Astrocyte of the spinal cord (primary cell): ENCODE data around the gene SMNDC1.
A peak's percentile ranks its signal among the peaks of the same experiment; 100 is the strongest.

Source experiments
- DNase-seq: peaks from one replicate; pipeline ENCODE4 v3.0.0; 2011; ENCODE audit warnings: low read depth, low spot score
- H3K4me3 ChIP-seq: 2 replicates; pipeline ENCODE4 v1.5.1; 2011; ENCODE audit warnings: low read depth, mild to moderate bottlenecking, low read length, moderate library complexity
- CTCF ChIP-seq: IDR thresholded peaks from 2 replicates; pipeline ENCODE4 v1.5.1; 2012; ENCODE audit warnings: low read depth, mild to moderate bottlenecking, low read length, inconsistent platforms
- in situ Hi-C: cut with HindIII; loops from 2 replicates; pipeline ENCODE4 v1.10.0; 2017; ENCODE audit warnings: low sequenced_read_pairs

SMNDC1 gene

GRCh38 chr10:110330675-110331074 is 26.0 kb upstream of the SMNDC1 start:
- H3K4me3 ChIP-seq = no peak overlapping the region
- DNase-seq = no peak
- in situ Hi-C loops = no loop called here
- no peak for TF ChIP-seq CTCF

GRCh38 chr10:110327262-110327914 is 22.7 kb upstream of the SMNDC1 start:
- DNase-seq = no peak
- no peak overlapping the region for H3K4me3 ChIP-seq
- in situ Hi-C loops = no loop called here
- TF ChIP-seq CTCF = no peak

- no peak overlapping the region for H3K4me3 ChIP-seq
- in situ Hi-C loops = no loop called here
- TF ChIP-seq CTCF = no peak
- peak; percentile 92 for DNase-seq
These were observed 21.8 kb upstream of the SMNDC1 start for GRCh38 chr10:110326351-110327032.

GRCh38 chr10:110324805-110325280 is 20.1 kb upstream of the SMNDC1 start:
- no peak for TF ChIP-seq CTCF
- in situ Hi-C loops = loop anchor here (25.0 kb wide), 1 partner anchor 237 kb away; the partner anchor contains the start of gene SMC3
- no peak overlapping the region for H3K4me3 ChIP-seq
- DNase-seq = no peak

- in situ Hi-C loops = loop anchor here (25.0 kb wide), 1 partner anchor 238 kb away; the partner anchor contains the start of gene SMC3
- no peak for TF ChIP-seq CTCF
- no peak overlapping the region for H3K4me3 ChIP-seq
- no peak for DNase-seq
These were observed 19.6 kb upstream of the SMNDC1 start for GRCh38 chr10:110324201-110324804.

GRCh38 chr10:110323503-110323902 is 18.8 kb upstream of the SMNDC1 start:
- TF ChIP-seq CTCF = no peak
- H3K4me3 ChIP-seq = no peak overlapping the region
- in situ Hi-C loops = loop anchor here (25.0 kb wide), 1 partner anchor 239 kb away; the partner anchor contains the start of gene SMC3
- DNase-seq = peak; percentile 84
